Activated CD8-positive, alpha-beta memory T cell treated with anti-CD3 and anti-CD28 coated beads, Interleukin-2, amount 50 U/mL, for 48 hours (primary cell): ENCODE results near the gene ST7.

Experiments used
- DNase-seq: peaks from one replicate; pipeline ENCODE4 v3.0.0-alpha.2; 2020

The ST7 gene

GRCh38 chr7:117034851-117035464 is 81.7 kb downstream of the ST7 start:
- DNase-seq, result no peak

DNA sequence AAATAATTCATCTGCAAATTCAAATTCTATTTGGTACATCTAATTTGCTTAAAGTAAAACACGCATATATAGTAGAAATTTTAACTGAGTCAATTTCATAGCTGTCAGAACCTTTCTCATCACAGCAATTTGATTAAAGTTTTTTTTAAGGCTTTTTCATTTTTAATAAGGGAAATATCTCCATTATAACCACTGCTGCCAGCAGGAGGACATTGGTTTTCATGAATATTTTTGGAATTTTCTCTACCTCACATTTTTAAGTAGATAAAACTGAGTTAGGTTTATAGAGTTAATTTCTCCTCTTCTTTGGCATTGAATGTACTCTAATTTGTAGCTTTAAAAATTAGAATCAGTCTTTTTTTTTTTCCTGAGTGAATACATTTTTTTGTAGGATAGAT is 82.2 kb downstream of the ST7 start:
- DNase-seq, result no peak

GRCh38 chr7:117036053-117036669 is 82.9 kb downstream of the ST7 start:
- DNase-seq, result no peak

DNA sequence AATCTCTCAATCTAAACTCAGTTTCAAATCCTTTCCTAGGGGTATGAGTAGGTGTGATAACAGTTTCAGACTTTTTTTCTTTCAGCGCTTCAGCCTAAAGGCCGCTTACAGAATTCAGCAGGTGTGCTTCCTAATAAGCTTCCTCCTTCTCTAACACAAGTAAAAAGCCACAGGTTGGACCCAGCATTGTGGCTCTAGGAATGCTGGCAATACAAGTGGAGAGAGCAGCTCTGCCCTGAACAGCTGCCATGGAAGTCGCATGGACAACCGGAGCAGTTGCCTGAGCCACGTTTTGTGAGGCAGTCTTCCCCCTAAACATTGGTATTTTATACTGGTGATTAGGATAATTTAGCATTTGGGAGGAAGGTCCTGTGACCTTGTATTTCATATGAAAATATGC is 83.5 kb downstream of the ST7 start:
- no peak for DNase-seq

GRCh38 chr7:117038408-117038807 is 85.1 kb downstream of the ST7 start:
- DNase-seq, result no peak

- DNase-seq, result no peak
These were observed 87.7 kb downstream of the ST7 start for GRCh38 chr7:117041007-117041406.

DNA sequence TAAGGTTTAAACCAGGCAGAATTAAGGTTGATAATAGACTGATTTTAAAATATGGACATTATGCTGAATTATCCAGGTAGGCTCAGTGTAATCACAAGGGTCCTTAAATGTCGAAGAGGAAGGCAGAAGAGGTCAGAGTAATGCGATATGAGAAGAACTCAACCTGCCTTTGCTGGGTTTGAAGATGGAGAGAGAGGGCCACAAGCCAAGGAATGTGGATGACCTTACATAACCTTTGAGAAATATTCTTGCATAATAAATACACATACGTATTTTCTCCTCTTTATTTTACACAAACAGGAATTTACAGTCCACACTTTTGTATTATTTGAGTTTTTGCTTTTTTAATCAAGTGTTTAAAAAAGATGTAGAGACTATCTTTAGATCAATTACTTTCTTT is 88.5 kb downstream of the ST7 start:
- DNase-seq, result no peak

GRCh38 chr7:117043108-117043825 is 90.0 kb downstream of the ST7 start:
- DNase-seq, result no peak

DNA sequence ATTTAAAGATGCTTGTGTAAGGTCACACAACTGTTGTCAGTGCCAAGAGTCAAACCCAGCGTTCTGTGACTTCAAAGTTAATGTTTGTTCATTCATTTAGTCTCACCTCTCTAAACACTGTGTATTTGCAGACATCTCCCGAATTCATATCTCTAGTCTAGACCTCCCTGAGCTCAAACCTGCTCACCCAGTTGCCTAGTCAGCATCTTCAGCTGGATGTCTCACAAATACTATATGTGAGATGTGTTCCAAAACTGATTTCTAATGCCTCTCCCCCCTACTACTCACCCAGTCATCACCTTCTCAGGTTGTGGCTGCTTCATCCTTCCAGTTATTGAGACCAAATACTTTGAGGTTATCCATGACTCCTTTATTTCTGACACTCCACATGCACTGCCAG is 91.4 kb downstream of the ST7 start:
- no peak for DNase-seq

GRCh38 chr7:117045927-117046710 is 92.8 kb downstream of the ST7 start:
- no peak for DNase-seq

DNA sequence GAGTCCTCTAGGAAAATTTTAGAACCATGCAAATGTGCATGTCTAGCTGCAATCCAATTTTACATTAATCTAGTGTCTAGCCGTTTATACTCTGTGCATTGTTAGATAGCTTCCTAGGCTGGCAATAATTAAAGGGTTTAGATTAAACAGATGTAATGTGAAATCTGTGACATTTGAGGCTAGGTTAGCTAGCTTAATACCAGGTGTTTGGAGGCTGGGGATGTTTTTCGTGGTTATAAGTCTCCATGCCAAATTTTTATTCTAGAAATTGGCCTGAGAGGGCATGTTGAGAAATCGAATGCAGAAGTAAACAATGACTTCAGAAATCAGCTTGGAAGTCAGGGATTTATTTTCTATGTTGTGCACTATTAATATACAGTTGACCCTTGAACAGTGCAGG is 94.2 kb downstream of the ST7 start:
- DNase-seq, result no peak

DNA sequence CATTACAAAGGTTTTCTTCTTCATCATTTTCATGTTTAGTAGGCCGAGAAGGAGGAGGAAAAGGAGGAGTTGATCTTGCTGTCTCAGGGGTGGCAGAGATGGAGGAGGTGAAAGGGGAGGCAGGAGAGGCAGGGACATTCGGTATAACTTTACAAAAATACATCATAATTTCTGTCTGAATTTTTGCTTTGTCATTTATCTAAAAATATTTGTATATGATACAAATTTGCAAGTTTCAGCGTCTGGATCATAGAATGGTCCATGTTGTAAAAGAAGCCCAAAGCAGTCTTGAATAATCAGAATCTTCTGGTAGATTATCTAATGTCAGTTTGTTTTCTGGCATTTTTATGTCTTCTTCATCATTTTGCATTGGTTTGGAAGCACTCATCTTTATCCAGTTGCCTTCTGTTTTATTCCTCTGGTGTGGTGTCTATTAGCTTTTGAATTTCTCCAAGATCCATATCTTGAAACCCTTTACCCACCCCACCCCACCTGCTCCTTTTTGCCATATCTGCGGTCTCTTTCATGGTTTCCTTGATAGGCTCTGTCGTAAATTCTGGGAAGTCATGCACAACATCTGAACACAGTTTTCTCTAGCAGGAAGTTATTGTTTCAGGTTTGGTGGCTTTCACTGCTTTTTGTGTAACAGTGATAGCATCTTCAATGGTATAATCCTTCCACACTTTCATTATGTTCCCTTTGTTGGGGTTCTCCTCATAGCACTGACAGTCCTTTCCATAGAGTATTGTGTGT is 95.0 kb downstream of the ST7 start:
- DNase-seq, result no peak

DNA sequence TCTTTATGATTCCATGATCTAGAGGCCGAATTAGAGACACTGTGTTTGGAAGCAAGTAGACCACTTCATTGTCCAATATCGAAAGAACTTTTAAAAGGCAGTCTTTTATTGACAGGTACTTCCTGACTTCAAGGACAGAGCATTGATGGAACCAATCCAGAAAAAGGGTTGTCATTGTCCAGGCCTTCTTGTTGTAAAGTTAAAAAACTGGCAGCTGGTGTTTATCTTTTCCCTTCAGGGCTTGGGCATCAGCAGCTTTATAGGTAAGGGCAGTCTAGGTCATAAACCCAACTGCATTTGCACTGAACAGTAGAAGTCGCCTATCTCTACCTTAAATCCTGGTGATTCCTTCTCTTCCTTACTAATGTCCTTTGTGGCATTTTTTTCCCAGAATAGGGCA is 95.6 kb downstream of the ST7 start:
- DNase-seq, result no peak

- DNase-seq, result no peak
These were observed 98.5 kb downstream of the ST7 start for GRCh38 chr7:117051808-117052207.

- DNase-seq, result no peak
These were observed 100.1 kb downstream of the ST7 start for GRCh38 chr7:117053432-117053831.

- no peak for DNase-seq
These were observed 108.5 kb downstream of the ST7 start for GRCh38 chr7:117061751-117062150.

DNA sequence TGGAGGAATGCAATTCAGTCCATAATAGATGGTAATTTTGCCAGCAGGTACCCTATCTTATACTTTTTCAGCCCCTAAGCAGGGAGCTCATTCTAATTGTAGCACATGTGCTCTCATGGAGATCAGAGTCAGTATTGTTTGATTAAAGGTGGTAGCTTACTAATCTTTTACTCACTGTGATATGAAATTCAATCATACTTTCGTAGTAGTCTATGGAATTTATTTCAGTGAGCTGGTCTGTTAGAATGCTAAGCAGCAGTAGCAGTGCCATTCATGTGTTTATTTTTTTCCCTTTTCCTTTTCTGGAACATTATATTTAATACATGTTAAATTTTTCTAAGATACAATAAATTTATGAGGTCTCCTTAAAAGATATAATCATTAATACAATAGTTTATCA is 109.0 kb downstream of the ST7 start:
- no peak for DNase-seq

DNA sequence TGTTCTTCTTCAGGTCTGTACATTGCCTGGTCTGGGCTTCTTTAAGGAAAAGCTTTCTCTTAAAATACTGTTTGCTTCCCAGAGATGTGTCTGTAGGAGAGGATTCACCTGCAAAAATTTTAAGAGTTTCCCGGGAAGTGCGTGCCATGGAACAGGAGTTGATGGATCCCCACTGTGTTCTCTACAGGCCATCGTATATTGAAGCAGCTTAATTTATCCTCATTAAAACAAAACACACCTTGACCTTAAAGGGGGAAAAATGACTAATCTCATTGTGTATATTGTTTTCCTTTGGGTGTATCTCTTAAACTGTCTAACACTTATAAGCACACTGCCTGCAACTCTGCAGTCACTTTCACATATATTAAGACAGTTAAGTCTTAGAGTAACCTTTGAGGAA is 111.4 kb downstream of the ST7 start:
- DNase-seq, result no peak

- DNase-seq, result no peak
These were observed 112.4 kb downstream of the ST7 start for GRCh38 chr7:117065571-117066150.

GRCh38 chr7:117066668-117067067 is 113.4 kb downstream of the ST7 start:
- DNase-seq, result no peak

- no peak for DNase-seq
These were observed 114.0 kb downstream of the ST7 start for GRCh38 chr7:117067340-117067739.

DNA sequence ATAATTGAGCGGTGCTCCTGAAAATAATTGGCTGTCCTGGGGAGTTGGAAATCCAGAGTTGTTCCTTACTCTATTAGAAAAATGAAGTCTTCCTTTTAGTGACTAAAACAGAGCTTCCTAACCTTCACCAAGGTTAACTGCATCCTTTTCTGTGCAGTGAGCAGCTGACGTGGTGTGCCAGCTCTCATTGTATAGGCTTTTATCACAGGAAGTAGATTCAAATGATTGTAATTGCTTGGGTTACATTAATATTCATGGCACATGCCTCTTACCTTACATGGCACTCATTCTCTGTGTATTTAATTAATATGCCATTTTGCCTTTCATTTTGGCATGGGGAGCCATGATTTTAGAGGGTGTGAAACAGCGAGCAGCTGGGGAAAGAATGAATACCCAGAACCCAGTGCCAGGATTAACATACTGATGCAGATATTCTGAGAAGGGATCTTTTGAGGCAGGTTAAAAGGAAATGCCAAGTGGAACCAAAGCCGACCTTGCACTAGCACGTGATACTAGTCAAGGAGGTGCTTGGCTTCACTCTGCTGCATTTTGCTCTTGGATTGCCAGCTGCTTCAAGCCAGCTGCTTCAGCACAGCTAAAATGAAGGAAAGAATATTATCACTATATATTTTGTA is 115.3 kb downstream of the ST7 start:
- no peak for DNase-seq
